Mucosa of gallbladder (tissue), 1 donor: ENCODE results near the gene RNF214. TPM values are rescaled to one million over a fixed set of nuclear protein-coding genes. Genes with fewer than 3 reads are reported as not detected.
"Not testable (repeated sequence)": the region's sequence is repeated elsewhere in the genome, so short reads cannot be mapped to it uniquely, and the experiment has no call there.

ENCODE experiments used
- DNase-seq: peaks from one replicate; pipeline ENCODE4 v3.0.0-alpha.2; 2020; ENCODE audit warnings: low spot score
- total RNA-seq: library from RNA; stranded (reverse); gene quantifications from one replicate; pipeline ENCODE4 v1.2.1, GENCODE V29; 2021
- donor health status: DM: no; HTN: no; CAD: no.

Gene RNF214
- total RNA-seq, 1 donor from 2014 or later, result 30.5 TPM

DNA sequence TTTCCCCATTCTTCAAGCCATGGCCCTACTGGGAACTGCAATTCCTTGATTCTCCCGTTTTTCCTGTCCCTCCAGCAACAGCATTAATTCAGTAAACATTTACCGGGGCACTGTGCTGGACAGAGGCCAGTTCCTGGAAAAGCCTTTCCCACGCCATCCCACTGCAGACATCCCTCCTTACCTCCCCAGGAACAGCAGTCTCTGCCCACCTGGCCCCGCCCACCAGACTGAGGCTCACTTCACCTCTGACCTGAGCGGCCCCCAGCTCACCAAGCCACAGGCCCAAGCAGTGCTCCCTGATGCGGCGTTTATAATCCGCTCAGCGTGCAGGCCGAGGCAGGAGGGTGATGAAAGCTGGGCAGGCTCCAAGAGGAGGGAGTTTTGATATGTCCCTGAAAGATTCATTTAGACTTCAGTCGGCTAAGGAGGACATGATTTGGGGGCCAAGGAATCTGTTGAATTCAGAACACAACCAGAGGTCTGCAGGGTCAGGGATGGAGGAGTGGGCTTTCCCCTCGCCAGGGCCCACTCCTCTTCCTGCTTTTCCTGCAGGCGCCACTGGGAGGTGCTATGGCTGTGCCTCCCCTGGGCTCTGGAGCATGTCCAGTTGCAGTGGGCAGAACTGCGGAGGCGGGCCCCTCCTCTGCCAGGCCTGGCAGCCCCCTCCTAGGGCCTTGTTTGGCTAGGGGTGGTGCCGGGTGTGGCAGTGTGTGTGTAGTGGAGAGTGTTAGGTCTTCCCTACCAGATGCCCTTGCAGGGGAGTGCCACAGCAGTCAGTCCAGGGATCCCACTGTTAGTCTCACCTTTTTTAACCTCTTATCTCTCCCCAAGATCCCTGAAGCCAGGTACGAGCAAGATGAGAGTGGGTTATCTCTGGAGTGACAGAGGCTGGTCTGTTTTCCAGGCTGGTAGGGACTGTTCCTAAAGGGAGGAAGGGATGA lies 34.7 kb upstream of the RNF214 start:
- DNase-seq, result peak; percentile 48

DNA sequence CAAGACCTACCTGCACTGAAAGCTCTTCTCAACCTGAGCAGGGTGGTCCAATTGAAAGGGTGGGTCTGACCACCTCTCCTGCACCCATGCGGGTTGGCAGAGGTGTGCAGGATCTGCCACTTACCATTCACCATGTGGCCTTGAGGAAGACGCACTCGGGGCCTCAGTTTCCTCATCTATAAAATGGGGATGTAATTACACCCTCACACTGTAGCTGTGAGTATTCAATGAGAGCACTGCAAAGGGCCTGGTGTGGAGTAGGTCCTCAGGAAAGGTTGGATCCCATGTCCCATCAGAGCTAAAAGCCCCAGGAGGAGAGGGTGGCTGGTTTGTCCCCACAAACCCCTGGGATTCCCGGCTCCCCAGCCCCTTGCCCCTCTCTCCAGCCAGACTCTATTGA lies 33.9 kb upstream of the RNF214 start:
- no peak for DNase-seq

DNA sequence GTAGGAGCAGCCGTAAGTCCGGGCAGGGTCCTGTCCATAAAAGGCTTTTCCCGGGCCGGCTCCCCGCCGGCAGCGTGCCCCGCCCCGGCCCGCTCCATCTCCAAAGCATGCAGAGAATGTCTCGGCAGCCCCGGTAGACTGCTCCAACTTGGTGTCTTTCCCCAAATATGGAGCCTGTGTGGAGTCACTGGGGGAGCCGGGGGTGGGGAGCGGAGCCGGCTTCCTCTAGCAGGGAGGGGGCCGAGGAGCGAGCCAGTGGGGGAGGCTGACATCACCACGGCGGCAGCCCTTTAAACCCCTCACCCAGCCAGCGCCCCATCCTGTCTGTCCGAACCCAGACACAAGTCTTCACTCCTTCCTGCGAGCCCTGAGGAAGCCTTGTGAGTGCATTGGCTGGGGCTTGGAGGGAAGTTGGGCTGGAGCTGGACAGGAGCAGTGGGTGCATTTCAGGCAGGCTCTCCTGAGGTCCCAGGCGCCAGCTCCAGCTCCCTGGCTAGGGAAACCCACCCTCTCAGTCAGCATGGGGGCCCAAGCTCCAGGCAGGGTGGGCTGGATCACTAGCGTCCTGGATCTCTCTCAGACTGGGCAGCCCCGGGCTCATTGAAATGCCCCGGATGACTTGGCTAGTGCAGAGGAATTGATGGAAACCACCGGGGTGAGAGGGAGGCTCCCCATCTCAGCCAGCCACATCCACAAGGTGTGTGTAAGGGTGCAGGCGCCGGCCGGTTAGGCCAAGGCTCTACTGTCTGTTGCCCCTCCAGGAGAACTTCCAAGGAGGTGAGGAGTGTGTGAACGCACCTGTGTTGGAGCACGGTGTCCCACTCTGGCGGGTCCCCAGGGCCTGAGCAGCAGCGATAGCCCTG lies 33.2 kb upstream of the RNF214 start, which contains the start of gene TAGLN:
Gene TAGLN (plus strand): TSS at position 318 of the 863 bp plus-strand sequence. CDS start 3,644 bp downstream, outside the sequence.
- DNase-seq, result peak; percentile 82

DNA sequence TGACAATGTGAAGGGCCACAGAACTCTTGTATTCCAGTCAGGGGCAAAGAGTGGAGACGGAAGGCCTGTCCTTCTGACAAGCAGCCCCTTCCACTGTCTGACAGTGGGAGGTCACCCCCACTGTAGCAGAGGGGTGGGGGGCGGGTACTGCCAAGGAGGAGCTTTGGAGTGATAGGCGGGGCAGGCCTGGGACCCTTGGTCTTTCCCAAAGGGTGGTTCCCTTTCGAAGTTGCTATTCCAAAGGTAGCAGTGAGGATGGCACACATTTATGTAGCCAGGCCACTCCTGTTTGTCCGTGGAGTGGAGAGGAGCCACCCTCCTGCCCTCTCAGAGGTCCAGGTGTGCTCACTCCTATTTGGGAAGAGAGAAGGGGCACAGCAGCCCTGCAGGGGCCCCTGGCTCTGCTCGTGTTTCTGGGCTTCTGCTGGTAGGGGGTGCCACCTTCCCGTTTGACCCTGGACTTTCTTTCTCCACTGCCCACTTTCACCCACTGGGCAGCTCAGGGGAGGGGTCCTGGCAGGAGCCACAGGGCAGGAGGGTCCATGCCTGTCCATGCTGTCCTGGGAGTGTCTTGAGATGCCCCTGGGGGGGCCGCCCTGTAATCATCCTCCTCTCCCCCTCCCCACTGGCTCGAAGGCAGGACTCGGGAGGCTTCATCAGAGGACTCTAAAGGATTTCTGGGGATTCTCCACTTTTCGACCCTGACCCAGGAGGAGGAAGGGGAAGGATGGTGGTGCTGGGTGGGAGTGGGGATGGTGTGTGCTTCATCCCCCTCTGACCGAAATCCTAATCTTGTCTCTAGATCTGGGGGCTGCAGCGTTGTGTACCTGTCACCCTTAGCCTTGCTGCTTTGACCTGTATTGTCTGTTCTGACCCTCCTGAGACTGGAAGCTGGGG lies 32.3 kb upstream of the RNF214 start:
- DNase-seq, result no peak

DNA sequence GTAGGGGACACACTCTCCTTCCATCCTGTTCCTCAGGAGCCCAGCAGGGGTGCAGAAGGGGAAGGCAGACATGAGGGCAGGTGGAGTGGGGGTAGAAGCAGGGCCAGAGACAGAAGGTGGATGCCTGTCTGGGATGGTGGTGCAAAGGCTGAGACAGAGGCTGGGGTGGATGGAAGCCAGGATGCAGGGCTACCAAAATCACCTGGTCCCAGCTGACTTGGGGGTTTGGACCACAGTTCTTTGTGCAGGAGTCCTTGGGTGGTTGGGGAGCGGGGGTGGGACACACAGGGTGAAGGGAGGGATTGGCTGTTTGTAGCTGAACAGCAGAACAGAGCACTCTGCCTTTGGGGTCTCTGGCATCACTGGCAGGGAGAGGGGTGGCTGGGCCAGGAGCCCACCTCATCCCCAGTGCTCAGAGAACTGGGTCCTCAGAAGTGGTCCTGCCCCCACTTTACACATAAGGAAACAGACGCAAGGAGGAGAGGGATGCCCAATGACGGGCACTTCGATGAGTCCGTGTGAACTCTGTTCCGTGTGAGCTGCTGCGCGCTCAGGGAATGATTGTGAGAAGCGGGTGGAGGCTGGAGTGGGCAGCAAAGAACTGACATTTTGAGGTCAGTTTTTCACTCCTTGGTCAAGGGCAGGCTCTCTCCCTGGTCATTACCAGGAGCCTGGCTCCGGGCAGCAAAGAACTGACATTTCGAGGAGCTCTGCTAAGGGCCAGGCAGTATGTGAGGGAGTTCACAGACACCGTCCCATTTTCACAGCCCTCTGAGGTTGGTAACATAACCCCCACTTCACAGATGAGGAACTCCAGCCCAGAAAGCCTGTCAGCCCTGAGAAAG lies 31.4 kb upstream of the RNF214 start:
- DNase-seq, result no peak

DNA sequence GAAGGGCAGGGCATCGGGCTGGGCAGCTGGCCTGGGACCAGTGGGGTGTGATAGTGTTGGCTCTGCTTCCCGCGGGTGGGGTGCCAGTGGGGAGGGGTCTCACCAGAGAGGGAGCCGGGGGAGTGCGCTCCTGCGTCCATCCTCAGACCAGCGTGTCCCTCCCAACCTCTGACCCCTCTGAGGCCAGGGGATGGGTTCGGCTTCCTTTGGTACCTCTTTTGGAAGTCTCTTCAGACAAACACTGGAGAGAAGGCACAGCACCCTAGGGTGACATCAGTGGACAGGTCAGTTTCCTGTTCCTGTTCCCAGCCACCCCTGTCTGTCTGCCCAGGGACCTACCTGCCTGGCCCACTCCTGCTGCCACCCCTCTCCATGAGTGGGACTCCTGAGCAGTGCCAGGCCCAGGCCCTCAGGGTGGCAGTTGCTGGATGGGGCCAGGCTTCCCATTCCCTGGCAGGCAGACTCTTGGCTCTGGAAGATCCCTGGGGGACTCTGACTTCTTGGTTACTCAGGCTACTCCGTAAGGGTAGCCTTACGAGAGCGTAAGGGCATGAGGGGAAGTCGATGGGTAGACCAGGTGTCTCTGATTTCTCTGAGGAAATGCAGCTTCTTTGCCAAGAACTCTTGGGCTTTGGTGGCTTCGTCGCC lies 30.7 kb upstream of the RNF214 start:
- no peak for DNase-seq

DNA sequence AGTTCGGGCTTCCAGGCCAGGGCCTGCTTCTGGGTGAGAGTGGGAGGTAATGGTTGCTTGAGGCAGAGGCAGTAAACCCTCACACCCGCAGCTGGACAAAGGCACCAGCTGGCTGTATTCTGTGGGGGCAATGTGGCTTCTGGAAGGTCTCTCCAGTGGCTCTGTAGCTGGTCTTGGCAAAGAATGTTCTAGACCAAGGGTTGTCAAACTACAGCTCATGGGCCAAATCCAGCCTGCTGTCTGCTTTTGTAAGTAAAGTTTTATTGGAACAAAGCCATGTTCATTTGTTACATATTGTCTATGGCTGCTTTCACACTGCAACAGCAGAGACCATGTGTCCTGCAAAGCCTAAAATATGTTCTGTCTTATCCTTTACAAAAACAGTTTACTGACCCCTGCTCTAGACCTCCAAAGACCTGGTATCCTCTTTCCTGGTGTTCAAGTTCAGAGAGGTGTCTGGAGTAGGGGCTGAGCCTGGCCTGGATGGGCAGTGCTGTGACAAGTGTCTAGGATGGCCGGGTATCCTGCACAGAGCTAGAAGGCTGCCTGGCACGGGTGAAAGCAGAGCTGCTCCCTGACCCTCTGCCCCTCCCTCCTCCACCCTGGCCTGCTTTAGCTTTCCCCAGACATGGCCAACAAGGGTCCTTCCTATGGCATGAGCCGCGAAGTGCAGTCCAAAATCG lies 29.9 kb upstream of the RNF214 start:
- no peak for DNase-seq

DNA sequence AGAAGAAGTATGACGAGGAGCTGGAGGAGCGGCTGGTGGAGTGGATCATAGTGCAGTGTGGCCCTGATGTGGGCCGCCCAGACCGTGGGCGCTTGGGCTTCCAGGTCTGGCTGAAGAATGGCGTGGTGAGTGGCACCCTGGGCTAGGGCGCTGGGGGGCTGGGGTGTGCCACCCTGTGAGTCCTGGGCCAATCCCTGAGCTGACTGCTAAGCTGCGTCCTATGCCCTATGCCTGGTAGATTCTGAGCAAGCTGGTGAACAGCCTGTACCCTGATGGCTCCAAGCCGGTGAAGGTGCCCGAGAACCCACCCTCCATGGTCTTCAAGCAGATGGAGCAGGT lies 29.4 kb upstream of the RNF214 start:
- DNase-seq, result no peak

DNA sequence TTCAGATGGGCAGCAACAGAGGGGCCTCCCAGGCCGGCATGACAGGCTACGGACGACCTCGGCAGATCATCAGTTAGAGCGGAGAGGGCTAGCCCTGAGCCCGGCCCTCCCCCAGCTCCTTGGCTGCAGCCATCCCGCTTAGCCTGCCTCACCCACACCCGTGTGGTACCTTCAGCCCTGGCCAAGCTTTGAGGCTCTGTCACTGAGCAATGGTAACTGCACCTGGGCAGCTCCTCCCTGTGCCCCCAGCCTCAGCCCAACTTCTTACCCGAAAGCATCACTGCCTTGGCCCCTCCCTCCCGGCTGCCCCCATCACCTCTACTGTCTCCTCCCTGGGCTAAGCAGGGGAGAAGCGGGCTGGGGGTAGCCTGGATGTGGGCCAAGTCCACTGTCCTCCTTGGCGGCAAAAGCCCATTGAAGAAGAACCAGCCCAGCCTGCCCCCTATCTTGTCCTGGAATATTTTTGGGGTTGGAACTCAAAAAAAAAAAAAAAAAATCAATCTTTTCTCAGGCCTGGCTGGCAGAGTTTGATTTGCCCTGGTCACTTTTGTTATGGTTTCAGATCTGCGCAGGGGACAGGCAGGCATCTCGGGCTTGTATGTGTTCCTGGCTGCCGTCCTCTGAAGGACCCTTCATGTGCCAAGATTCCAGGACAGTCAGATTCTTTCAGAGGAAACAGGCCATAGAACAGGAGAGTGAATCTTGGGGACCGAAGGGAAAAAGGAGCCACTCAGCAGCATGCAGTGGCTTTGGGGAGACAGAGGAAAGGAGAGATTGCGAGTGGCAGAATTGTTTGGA lies 28.0 kb upstream of the RNF214 start:
- no peak for DNase-seq

DNA sequence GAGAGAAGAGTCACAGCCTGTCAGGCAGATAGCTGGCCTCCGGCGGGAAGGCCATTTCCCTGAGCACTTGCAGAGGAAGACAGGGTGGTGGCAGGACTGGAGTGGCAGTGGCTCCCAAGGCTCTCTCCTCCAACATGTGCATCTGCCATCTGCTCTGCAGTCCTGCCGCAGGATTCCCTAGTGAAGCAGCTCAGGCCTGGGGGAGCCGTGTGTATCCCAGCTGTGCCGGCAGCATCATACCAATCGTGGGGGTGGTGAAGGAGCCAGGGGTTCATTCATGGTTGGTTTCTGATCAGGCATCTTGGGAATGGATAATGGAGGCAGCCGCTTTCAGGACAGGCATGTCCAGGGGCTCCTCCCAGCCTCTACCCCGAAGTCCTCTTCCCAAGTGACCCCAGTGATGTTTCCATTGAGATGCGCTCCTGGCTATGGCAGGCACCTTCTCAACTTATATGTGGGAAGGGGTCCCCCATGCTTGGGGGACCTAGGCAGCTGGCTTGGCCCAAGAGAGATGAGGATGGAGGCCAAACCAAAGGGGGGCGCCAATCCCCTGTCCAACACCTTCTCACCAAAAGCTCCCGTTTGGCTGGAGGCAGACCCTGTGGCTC lies 27.2 kb upstream of the RNF214 start:
- DNase-seq, result no peak

DNA sequence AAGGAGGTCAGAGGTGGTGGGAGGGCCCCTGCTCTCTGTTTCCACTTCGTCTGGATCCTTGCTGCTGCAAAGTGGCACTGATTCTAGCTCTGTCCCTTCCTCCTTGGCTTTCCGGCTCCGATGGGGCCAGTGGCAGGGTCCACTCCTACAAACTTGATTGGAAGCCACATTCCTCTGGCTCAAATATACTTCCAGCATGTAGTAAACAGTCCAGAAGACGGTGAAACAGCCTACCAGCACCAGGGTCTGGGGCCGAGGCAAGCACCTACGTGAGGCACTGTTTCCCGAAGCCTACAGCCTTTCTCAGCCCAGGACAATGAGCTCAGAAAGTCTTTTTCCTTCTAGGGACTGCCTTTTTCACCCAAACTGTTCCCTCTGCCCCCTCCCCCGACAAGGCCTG lies 26.4 kb upstream of the RNF214 start:
- DNase-seq, result not testable (repeated sequence)

DNA sequence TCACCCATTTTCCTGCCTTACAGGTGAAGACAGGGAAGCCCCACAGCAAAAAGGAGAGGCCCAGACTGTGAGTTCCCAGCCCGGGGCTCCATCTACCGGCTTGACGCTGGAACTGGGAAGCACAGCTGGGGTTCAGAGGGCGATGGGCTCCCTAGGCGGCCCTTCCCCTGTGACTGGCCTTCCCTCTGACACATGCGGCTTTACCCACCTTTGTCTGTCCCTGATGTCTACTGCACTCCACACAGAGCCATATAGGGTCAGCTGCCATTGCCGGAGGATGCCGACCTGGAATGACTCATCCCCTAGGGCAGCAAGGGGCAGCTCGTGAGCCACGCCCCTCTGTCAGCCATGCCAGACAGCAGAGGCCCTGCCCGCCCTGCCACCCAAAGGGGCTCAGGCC lies 25.6 kb upstream of the RNF214 start:
- not testable (repeated sequence) for DNase-seq

DNA sequence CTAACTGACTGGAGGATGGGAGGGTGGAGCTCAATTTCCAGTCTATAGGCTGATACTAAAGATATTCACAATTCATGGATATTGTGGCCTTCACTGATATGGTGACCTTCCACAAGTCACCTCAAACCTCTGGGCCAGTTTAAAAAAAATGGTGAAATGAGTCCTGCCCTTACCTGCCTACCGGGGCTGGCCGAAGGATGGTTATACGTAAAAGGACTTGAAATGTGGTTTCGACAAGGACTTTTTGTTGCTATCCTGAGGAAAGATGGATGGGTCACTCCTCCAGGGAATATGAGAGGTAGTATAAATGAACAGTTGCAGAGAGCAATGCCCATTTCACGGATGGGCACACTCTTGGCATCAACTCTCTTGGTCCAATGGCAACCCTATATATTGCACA lies 25.0 kb upstream of the RNF214 start:
- DNase-seq, result not testable (repeated sequence)

DNA sequence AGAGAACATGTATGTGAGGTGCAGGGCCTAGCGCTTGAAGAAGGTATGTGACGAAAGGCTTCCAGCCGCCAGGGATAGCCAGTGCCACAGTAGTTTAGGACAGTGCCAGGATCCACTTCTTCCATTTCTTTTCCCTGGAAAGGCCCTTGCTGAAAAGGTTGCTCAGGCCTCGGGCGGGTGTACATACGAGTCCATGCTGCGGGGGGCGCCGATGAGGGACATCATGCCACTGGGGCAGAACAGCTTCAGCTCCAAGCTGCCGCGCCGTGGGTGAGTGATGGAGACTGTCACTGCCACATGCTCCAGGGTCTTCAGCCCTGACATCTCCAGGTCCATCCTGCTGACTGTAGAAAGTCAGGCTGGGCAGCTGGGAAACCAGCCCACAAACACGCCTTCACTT lies 23.8 kb upstream of the RNF214 start:
- DNase-seq, result not testable (repeated sequence)

DNA sequence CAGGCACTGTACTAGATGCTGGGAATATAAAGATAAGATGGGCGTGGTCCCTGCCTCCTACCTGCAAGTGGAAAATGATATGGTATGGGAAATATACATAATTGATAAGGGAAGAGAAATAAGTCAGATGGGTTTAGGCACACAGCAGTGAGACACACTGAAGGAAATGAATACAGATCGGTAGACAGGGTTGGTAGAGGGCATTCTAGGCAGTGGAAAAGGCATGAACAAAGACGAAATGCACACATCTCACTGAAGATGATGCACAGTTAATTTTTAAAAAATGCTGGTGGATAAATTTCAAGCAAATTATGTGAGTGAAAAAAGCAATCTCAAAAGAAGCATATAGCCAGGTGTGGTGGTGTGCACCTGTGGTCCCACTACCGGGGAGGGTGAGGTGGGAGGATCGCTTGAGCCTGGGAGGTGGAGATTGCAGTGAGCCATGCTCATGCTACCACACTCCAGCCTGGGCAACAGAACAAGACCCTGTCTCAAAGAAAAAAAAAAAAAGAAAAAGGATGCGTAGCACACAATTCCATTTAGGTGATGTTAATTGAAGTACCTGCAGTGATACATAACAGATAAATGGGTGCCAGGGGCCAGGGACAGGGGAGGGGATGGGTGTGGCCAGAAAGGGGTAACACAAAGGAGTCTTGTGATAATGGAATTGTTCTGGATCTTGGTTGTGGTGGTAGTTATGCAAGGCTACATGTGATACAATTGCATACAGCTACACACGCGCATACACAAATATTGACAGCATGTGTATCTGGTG lies 22.9 kb upstream of the RNF214 start:
- DNase-seq, result not testable (repeated sequence)

DNA sequence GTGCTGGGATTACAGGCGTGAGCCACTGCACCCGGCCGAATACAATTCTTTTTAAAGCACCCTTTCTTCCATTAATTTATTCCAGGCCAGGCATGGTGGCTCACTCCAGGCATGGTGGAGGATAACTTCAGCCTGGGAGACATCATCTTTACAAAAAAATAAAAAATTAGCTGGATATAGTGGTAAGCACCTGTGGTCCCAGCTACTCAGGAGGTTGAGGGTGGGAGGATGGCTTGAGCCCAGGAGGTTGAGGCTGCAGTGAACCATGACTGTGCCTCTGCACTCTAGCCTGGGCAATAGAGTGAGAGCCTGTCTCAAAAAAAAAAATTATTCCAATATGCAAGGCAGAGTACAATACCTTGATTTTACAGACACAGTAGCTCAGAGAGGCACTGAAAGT lies 21.9 kb upstream of the RNF214 start:
- no peak for DNase-seq

DNA sequence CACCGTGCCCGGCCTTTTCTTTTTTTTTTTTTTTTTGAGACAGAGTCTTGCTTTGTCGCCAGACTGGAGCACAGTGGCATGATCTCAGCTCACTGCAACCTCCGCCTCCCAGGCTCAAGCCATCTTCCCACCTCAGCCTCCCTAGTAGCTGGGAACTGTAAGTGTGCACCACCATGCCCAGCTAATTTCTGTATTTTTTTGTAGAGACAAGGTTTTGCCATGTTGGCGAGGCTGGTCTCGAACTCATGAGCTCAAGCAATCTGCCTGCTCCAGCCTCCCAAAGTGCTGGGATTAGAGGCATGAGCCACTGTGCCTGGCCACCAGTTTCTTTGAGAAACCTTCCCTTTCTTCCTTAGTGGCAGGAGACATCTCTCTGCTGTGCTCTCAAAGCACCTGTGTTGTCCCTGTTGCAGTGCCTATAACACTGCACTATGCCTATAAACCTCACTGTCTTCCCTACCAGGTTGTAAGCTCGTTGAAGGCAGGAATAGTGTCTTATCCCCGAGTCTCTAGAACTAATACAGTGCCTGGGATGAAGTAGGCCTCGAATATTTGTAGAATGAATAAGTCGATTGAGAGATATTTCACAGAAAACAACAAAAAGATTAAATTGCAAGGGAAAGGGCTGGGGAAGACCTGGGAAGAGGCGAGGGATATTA lies 19.6 kb upstream of the RNF214 start:
- no peak for DNase-seq
